ENCODE results near the gene RINT1.
A peak's percentile ranks its signal among the peaks of the same experiment; 100 is the strongest.
"Not testable (repeated sequence)": the region's sequence is repeated elsewhere in the genome, so short reads cannot be mapped to it uniquely, and the experiment has no call there.

Gene RINT1

GRCh38 chr7:105532709-105533460, 884 bp downstream of the RINT1 start:
- DNase-seq: no peak

DNA sequence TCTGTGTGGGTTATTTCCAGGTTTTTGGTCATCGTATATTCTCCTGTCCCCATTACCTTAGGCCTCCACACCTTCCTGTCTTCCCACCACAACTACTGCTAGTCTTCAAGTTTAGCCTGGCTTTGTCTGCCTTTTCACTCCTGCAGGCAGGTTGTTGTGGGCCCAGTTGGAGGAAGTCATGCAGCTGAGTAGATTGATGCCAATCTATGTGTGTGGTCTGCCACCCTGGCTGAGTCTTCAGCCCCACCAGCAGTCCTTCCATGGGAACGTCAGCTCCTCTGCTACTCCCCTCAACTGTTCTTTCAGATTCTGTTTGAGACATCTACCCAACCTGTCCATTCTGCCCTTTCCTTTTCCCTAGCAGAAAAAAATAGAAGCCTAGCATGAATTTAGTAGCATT, 6.3 kb downstream of the RINT1 start:
- DNase-seq: no peak

GRCh38 chr7:105559926-105560325, 27.9 kb downstream of the RINT1 start:
- DNase-seq: no peak

DNA sequence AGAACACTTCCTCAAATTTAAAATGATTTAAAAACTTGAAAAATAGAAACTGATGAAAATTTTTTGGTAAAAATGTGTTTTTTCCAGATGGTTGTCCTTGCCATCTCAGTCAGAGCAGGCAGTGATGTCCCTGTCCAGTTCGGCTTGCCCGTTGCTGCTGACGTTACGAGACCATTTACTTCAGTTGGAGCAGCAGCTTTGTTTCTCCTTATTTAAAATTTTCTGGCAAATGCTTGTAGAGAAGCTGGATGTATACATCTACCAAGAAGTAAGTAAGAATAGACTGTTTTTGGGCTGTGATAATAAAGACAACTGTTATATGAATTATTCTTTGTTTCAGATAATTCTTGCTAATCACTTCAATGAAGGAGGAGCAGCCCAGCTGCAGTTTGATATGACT, 33.2 kb downstream of the RINT1 start:
- no peak for DNase-seq

DNA sequence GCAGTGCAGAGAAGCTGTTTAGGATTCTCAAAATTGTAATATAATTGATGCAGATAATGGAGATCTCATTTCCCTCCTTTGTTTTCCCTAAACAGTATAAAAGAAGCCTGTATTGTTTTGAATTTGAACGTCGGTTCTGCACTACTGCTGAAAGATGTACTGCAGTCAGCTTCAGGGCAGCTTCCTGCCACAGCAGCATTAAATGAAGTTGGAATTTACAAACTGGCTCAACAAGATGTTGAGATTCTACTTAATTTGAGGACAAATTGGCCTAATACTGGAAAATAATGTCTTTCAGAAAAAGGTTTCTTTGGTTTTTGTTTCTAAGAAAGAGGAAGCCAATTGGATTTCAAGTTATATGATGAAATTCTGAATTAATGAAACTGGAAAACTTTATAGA, 35.0 kb downstream of the RINT1 start:
- DNase-seq: no peak

- no peak for DNase-seq
These were observed 35.8 kb downstream of the RINT1 start for GRCh38 chr7:105567821-105568220.

GRCh38 chr7:105571891-105572290, 39.9 kb downstream of the RINT1 start:
- no peak for DNase-seq

DNA sequence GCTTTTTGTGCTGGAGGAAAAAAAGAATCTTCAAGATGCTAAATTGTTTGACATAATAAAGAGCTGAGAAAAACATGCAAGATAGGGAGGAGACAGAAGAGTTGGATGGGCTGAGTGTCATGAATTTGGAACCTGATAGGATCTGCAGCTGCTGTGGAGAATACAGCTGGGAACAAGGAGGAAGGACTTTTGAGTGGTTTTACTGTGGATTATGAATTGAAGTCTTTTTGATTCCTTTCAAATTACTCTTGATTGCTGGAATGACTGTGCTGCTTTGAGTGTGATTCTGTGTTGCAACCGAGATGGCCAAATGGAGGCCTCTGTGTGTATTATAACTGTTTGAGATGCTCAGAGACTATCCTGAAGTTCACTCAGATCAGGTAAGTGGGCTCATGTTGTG, 45.2 kb downstream of the RINT1 start:
- no peak for DNase-seq

GRCh38 chr7:105578496-105578895, 46.5 kb downstream of the RINT1 start:
- no peak for DNase-seq

DNA sequence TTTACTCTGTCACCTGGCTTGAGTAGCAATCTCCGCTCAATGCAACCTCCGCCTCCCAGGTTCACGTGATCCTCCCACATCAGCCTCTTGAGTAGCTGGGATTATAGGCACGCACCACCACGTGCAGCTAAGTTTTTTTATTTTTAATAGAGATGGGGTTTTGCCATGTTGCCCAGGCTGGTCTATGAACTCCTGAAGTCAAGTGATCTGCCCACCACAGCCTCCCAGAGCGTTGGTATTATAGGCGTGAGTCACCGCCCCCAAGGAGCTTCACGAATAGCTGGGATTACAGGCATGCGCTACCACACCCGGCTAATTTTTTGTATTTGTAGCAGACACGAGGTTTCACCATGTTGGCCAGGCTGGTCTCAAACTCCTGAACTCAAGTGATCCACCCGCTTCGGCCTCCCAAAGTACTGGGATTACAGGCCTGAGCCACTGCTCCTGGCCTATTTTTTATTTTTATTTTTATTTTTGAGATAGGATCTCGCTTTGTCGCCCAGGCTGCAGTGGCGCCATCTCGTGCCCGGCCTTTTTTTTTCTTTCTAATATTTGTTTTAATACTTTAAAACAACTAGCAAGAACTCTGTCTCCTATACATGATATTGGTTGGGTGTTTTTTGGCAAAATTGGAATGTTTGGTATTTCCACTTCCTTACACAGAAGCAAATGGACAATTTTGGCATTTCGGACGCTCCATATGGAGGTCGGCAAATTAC, 48.2 kb downstream of the RINT1 start:
- DNase-seq: no peak

- peak; percentile 16 for DNase-seq
These were observed 49.2 kb downstream of the RINT1 start, which contains the start of gene EFCAB10 for GRCh38 chr7:105581066-105581811. Gene EFCAB10, minus strand, starts transcription at chr7:105581493. Its CDS starts 30 bp downstream, at chr7:105581463.

DNA sequence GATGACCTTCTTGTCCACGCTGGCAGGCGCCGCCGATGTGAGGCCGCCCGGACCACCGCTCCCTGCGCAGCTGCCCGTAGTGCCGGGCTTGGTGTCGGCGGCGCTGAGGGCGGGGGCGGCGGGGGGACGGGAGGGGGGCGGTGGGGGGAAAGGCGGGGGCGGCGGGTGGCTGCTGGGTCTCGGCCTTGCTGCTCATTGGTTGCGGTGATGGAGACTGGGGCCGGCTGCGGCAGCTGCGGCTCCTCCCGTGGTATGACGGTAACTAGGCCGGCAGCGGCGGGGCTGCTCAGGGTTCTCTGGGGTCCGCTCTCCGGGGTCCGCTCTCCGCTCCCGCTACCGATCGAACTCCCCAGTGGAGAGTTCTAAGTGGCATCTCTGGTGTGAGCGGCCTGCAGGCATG, 51.1 kb downstream of the RINT1 start:
- no peak for DNase-seq

- DNase-seq: no peak
These were observed 52.2 kb downstream of the RINT1 start for GRCh38 chr7:105584165-105584564.

DNA sequence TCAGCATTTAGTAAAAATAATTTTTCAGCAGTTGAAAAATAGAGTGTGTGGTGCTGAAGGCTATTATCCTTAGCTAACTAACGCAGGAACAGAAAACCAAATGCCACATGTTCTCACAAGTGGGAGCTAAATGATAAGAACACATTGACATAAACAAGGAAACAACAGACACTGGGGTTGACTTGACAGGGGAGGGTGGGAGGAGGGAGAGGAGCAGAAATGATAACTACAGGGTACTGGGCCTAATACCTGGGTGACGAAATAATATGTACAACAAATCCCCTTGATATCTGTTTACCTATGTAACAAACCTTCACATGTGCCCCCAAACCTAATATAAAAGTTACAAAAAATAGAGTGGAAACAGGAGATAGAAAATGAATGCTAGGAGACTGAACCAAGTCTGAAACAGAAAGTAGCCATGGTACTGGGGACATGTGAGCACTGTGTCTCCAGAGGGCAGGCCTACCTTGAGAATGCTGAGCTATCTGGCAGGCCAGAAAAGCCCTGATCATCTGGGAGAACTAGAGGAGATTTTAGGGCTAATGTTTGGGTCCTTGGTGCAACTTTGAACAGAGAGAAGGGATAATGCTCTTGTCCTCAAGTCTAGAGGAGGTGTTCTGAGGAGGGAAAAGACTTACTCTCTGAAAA, 54.0 kb downstream of the RINT1 start:
- no peak for DNase-seq

DNA sequence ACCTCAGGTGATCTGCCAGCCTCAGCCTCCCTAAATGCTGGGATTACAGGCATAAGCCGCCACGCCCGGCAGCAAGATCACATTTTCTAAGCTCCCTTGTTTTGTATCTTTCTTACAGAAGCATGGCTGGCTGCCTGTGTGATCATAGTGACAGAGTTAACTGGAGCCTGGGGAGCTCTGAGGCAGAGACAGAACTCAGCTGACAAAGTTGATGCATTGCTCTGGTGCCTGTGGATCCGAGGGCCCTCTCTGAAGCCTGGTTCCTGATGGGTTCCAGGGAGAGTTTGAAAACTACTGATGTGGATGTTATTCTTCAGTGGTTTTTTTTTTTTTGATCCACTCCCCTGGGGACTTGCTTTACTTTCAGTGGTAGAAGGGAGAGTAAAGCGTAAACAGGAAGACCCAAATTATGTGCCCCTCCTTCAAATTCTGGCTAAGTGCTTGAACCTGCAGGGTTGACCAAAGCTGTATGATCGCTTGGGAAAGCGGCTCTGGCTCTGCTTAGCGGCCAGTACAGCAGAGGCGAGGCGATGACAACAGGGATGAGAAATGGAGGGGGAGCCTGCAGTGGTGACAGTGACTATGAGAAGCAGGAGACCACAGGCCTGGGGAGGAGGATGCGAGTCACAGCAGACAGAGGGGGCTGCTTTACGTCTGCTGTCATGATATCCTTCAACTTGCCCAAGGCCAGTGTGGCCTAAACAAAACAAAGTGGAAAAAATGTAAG, 56.1 kb downstream of the RINT1 start:
- no peak for DNase-seq

DNA sequence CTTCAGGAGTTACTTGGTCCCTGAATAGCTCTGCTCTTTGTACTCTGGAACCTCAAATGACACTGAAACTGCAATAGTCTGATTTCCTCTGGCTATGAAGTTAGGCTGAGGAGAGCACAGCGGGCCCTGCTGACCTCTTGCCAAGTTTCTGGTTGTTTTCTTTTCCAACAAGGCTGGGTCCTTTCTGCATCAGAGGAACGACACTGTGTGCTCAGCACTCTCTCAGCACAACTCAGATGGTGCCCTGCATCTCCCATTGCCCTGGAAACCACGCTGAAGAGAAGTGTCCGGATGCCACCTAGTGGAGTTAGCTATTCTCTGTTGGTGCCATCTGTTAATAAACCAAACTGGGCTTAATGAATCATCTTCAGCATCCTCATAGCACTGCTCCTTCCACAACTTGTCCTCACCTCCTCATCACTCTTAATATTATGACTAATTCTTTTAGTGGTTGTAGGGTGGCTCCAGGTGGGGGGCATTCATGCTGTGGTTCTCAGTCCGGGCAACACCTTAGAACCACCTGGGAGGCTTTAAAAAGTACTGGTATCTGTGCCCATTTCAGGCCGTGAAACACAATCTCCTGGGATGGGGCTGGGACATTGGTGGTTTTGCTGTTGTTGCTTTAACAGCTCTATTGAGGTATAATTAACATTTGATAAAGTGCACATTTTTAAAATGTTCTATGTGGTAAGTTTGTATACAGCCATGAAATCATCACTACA, 57.5 kb downstream of the RINT1 start:
- peak; percentile 9 for DNase-seq

GRCh38 chr7:105590793-105591192, 58.8 kb downstream of the RINT1 start:
- DNase-seq: no peak

DNA sequence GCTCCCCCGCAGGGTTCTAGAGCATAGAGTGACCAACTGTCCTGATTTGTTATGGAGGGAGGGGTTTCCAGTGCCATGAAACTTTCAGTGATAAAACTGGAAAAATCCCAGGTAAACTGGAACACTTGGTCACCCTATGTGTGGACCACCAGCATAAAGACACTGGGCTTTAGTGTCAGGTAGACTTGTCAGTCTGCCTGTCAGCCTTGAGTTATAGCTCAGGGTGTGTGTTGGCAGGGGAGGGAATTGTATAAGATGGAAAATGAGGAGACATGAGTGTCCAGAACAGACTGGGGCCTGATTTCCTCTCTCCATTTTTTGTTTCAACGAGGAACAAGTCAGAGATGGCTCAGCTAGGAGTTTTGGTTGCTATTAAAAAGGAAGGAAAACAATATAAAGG, 59.5 kb downstream of the RINT1 start:
- no peak for DNase-seq

DNA sequence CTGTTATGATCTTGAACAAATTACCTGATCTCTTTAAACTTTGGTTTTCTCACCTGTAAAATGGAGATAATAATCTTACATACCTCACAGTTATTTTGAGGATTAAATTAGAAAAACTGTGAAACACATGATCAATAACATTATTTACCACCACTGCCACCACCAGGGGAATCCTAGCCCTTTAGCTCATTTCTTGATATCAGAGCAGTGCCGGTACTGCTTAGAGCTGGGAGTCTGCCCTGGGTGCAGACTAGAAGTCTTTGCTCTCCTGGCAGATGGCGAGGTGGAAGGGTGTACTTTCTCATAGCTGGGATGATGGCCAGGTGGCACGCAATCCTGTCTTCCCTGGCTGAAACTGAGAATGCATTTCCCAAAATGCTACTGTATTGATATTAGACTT, 62.0 kb downstream of the RINT1 start:
- DNase-seq: no peak

DNA sequence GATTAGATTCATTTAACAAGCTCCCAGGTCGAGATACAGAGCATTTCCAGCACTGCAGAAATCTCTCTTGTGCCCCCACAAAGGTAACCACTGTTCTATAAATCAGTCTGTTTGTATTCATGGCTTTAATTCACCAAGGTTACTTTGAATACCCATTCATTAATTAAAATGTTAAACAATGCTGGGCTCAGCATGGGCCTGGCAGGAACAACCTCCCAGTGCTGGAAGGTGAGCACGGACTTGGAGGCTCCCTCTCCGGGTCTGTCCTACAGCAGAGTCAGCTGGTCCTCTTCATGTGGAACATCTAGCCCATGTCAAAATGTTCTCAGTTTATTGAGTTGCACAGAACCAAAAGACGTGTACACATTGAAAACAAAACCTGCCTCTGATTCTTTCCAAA, 64.9 kb downstream of the RINT1 start:
- DNase-seq: no peak

DNA sequence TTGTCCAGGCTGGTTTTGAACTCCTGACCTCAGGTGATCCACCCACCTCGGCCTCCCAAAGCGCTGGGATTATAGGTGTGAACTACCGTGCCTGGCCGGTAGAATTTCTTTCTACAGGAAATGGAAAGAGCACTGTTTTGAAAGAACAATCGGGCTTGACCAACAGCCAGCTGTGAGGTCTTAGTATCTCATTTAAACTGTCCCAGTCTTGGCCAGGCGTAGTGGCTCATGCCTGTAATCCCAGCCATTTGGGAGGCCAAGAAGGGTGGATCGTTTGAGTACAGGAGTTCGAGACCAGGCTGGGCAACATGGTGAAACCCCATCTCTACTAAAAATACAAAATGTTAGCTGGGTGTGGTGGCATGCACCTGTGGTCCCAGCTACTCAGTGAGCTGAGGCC, 67.1 kb downstream of the RINT1 start:
- not testable (repeated sequence) for DNase-seq

DNA sequence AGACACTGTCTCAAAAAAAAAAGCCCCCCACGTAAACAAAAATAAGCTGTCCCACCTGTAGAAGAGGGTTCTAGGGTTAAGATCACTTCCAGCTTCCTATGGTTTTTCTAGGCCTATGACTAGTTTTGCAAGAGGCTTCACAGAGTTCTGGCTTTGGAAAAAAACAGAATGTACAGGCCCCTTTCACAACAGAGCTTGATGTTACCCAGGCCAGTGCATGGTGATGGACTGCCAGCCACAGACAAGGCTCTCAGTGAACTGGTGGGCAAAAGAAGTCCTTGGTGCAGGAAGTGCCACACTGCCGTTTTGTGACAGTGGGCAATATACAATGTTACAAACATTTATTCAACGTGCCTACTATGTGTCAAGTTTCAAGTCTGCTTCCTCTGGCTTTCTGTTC, 67.5 kb downstream of the RINT1 start:
- no peak for DNase-seq

Data from T-helper 9 cell (primary cell).